T-helper 1 cell (primary cell): ENCODE results near the gene HIVEP3.
A peak's percentile ranks its signal among the peaks of the same experiment; 100 is the strongest.

ENCODE experiments used
- DNase-seq, 5 donors: peaks; one replicate each; pipeline ENCODE4 v3.0.0-alpha.2; 2012 to 2020

HIVEP3 gene

DNA sequence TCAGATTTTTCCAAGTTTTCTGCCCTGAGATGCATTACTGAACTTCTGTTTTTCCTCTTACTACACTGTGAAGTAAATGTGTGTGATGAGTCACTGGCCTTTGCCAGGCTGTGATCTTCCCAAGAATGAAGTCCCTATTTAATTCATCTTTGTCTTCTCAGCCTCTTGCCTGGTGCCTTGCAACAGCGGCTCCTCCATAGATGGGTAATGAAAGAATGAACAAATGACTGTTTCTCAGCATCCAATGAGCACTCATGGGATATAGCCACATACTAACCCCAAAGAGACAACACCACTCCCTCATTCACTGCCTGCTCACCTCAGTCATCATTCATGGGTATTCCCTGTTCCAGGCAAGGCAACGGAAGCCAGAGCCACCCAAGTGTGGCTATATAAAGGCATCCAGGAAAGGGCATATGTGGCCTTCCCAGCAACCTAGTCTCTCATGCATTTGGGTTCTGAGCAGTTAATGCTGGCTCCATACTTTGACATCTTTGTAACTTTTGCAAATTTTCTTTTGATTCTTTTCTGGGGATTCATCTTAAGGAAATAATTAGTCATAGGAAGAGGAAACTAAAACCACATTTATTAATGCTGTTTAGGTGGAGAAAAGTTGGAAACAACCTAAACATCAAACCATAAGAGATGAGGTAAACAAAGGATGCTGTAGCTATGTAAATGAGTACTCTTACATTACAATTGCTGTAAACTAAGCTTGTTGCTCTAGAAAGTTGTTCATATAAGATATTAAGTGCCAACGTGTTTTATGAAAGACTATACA lies 71.9 kb downstream of the HIVEP3 start:
- DNase-seq = no peak

DNA sequence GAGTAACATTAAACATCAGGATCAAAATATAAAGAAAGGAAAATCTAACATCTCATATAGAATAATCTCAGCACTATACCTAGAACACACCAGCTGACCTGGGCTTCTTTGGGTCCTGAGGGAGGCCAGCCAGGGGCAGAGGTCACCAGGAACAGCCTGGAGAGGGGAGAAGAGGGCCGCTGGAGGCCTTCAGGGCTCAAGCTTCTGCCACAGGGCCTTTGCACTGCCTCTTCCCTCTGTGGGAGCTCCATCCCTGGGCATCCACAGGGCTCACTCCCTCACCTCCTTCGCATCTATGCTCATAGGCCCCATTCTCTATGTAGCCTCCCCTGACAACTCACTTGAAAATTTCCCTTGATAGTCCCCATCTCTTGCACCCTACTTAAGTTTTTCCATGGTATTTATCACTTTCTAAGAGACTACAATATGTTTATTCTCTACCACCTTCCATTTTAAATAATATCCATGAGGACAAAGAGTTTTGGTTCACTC lies 73.9 kb downstream of the HIVEP3 start:
- no peak for DNase-seq

DNA sequence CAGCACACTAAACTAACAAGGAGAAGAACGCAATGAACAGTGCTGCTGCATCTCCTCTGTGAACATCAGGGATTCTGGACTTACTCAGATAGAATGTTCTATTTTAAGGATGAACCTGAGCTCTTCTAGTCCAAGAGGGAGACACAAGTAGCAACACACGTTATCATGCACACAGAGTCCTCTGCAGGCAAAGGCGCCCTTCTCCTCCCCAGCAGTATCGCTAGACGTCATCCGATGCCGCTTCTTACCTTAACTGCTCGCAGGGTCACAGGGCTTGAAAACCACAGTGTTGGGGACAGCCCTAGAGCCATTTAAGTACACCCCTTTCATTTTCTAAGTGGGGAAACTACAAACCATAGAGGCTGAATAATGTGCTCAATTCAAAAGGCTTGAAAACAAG lies 74.5 kb downstream of the HIVEP3 start:
- no peak for DNase-seq

DNA sequence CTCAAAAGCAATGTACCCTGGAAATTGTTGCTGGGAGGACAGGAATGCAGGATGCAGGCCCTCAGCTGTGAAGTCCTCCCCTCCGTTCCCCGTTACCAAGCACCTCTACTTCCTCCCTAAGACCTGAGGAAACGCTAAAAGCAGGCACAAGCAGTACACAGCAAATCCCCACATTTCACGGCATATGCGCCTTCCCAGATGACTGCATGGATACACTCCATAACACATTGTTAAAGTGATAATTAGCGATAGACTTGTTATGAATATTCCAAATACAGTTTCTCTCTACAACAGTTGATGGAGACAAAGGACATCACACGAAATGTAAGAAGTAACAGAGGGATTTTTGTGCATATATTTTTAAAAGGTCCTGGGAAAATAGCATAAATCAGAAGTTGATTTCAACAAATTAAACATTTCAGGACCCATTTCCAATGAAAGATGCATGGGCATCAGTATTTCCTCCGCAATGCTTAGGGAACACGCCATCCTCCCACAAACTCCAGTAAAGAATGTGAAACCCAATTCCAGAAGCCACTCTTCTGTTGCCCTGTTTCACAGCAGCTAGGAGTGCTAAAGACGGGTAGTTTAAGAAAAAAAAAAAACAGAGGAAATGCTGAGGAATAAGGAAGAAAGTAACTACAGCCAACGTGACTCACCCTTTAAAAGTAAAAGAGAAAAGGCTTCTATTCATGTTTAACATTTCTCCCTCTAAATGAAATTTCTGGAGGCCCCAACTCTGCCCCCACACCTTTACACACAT lies 75.5 kb downstream of the HIVEP3 start:
- no peak for DNase-seq

DNA sequence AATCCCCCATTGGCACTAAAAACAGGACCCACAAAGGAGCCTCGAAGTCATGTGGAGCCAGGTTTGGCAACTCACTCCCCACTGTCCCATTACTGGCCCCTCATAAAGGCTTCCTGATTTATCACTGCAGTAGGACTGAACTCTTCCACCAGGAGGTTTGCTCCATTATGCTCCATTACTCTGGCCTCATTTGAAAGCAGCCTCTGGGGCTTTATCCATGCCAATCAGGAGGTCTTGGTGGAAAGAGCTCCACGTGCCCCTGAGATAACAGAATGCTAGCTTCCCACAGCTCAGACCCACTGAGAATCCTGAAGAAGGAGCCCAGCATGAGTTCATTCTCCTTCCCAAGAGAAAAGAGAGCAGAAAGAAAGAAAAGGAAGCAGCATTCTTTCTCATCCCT lies 76.4 kb downstream of the HIVEP3 start:
- DNase-seq = no peak

DNA sequence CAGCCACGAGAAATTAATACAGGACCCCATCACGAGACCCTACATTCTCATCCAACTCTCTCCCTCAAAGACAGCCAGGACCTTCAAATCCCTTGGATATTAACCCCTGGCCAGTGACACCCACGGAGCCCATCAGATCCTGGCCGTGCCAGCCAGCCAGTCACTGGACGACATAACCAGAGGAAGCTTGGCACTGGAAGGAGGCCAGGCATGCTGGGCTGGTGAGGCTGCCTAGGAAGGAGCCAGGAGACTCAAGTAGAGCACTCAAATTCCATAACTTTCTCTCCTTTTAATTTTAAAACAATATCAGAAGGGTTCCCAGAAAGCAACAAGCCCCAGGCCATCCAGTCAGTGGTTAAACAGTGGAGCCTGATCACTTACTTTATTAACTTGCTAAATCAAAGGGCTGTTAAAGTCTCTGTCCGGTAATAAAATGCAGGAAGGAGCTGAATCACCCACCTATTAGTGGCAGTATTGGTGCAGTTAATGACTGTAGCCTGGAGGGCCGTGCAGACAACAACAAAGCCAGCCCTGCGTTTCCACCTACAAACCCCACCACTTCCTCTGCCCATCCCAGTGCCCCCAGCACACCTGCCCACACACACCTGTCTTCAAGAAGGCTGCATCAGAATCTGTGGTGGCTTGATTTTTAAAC lies 78.0 kb downstream of the HIVEP3 start:
- DNase-seq = no peak

DNA sequence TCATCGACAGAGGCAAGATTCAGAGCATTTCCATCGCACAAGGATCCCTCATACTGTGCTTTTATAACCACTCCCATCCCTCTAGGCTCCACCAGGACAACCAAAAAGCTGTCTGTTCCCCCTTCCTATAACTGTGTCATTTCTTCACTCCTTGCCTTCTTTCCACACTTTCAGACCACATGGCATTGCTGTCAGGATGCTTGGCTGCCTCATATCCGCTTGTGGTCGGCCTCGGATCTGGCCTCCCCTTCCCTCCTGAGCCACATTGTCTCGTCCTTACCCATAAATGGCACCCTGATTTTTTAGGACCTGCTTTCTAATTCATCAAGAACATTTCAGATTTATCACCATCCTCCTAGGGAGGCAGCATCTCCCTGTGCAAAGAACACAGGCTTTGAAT lies 80.5 kb downstream of the HIVEP3 start:
- no peak for DNase-seq

DNA sequence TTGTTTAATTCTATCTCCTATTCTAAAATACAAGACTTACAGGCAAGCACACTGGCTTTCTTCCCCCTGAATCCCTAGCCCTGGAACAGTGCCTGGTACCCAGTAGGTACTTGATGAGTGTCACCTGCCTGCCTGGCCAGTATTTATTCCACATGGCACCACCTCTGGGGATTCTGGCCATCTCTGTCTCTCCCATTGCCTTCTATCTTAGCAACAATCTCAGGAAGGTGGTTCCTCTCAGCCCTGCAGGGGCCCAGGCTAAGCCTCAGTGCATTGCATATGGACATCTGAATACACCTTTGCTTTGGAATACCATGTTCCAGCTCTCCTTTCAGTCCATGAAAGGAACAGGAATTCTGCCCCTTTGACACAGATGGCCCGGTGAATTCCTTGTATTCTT lies 81.0 kb downstream of the HIVEP3 start:
- no peak for DNase-seq

DNA sequence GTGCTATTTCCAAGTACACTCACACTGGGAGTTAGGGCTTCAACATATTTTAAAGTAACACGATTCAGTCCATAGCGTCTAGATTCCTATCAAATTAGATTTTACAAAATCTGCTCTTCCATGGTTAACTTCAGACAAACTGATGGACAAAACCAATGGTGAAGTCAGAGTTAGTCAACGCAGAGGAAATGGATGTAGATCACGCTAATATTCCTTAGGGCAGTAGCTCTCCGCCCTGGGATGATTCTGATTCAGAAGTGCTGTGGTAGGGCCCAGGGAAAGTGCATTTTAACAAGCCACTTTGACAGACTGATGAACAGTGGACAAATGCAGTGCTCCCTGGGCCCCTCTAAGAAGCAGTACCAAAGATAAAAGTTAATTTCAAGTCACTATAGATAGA lies 83.2 kb downstream of the HIVEP3 start:
- no peak for DNase-seq

DNA sequence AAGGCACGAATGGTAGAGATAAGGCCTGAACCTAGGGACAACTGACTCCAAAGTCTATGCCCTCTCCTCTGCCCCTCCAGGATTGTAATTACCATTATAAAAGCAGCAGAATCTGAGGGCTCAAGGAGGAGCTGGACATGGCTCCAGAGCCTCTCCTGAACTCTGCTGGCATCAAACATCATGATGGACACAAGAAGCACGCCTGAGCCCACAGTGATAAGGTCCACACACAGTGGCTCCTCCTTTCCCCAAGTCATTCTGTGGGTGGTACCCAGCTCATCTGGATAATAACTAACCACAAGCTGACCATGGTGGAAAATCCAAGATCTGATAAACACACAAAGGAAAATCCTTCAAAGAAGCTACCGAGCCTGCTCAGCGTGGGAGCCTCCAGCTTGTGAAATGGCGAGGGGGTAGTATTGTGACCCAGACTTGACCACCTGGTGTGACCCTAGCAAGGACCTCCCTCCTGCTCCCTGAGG lies 85.2 kb downstream of the HIVEP3 start:
- no peak for DNase-seq

DNA sequence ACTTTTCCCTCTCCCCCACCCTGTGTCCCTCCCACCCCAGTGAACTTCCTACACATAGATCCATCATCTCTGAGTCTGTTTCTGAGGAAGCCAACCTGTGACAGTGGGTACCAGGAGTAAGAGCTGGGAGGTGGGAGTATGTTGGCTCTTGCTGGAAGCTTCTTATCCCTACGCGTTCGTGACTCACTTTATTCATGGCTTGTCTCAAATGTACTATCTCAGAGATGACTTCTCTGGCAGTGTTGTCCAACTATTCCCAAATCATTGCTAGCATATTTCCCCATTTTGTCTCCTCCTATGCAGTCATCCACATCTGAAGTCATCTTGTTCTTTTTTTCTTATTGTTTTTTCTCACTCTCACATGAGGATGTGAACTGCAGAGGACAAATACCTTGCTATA lies 88.0 kb downstream of the HIVEP3 start:
- no peak for DNase-seq

DNA sequence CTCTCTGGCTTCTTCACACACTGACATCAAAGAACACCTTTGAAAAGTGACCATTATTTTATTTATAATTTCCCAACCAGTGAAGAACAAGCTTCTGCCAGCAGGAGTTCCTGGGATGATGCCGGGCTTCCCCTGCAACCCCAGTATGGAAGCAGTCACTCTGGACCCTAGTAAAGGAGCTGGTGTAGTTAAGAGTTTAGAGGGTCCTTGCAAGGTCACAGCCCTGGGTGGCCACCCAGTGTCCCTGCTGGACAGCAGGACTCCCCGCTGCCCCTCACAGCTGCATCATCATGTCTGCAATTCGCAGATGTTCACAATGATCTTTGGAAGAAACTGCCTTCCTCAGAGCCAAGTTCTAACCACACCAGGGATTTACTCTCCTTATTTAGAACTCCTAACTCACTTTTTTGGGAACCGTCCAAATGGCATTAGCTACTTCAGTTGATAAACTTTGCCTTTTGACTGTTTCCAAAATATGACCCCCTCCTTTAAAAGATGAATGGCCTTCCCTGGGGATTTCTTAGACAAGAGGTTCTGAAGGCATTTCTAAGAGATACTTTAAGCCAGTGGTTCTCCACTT lies 90.6 kb downstream of the HIVEP3 start:
- DNase-seq = no peak

DNA sequence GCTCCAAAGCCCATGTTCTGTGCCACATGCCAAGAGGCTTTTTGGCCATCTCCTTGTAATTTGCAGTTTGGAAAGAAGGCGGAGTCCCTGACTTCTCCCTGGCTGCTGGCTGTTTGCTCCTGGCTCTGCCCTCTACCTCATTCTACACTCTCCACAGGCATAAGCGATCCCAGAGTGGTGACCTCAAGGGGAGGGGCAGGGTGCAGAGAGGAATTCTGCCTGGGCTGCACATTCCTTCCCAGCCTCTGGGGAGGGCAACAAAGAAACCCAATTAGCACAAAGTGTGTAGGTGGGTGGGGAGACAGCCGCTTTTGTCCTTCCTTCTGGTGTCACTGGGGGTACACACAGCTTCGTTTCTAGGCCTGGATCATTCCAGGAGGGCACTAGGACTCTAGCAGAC lies 95.3 kb downstream of the HIVEP3 start:
- DNase-seq = no peak

DNA sequence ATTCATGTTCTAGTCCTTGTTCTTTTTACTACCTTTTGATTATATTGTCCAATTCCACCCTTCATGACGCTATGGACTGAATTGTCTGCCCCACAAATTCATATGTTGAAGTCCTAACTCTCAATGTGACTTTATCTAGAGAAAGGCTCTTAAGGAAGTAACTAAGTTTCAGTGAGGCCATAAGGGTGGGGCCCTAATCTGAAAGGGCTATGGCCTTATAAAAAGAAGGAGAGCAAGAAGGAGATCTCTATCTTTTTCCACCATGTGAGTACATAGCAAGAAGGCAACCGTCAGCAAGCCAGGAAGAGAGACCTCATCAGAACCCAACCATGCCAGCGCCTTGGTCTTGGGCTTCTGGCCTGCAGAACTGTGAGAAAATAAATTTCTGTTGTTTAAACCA lies 95.9 kb downstream of the HIVEP3 start:
- no peak for DNase-seq

DNA sequence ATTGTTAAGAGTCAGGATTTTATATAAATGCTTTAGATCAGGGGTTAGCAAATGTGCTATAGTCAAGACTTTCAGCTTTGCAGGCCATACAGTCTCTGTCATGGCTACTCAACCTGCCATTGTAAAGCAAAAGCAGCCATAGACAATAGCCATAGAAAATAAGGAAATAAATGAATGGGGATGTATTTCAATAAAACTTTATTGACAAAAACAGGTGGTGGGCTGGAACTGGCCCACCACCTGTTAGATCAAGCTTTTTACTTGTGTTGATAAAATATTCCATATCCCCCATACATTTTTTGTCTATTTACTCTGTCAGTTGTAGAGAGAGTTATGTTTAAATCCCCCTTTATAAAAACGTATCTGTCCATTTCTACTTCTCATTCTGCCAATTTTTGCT lies 98.9 kb downstream of the HIVEP3 start:
- DNase-seq = no peak

DNA sequence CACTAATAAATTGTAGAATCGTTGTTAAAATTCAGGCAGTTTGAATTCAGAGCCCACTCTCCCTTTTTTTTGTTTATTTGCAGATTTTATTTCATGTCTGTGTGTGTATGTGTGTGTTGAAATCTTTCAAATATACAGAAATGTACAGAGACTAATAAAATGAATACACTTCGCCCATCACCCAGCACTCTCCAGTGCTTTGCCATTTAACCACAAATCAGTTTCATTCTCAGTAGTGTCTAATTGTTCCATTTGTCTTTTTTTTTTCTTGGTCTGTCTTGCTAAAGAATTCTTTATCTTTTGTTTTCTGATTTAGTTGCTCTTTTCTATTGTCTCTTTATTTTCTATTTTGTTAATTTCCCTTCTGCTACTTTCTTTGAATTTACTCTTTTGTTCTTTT lies 99.7 kb downstream of the HIVEP3 start:
- DNase-seq = peak in 1 of 5 donors; percentile 11

DNA sequence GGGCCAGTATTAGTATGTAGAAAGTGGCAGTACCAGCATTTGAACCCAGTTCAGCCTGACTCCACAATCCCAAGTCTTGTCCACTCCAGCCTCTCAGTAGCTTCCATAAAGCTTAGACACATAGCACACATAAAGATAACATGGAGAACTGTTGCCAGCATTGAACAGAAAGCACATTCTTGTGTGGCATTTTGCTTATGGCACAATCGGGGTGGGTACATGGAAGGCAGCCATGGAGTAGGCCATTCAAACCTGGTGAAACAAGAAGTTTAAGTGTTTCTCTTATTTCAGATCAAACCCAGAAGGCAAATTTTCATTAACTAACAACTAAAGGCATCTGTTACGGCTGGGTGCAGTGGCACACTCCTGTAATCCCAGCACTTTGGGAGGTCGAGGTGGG lies 102.7 kb downstream of the HIVEP3 start:
- no peak for DNase-seq

DNA sequence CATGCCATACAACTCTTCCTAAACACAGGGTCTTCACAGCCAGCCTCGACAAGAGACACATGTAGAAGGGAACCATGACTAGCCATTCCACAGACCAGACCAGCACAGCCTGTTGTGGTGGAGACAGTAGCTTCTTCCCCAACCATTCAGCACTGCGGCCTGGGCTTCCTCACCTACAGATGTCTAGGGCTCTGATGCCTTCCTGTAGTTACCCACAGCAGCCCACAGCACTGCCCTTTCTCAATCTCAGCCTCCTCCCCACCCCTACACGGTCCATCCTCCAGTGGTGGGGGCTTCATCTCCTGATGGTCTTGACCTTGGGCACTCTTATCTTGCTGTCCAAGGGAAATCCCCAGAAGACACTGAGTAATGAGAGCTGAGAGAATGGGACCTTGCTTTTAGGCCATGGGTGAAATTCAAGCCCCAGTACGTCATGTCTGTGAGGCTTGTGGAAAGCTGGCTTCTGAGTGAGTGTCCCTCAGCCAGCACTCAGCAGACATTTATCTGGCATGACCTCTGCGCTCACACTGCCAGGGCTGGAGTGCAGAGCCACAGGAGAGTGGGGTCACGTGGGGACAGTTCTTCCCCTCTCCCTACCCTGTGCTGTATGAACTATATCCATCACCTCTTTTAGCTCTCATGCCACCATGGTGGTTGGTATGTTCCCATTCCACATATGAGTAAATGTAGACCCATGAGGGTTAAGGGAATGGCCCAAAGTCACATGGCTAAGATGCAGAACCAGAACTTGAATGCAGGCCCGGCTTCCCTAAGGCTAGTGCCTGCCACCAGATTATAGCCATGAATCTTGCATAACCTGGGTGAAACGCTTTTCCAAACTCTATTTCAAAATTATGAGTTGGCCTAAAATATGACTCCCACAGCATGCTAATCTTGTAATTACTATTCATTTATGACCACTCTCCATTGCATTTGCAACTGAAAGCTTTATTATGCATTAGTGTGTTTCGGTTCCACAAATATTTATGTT lies 104.7 kb downstream of the HIVEP3 start:
- DNase-seq = no peak

DNA sequence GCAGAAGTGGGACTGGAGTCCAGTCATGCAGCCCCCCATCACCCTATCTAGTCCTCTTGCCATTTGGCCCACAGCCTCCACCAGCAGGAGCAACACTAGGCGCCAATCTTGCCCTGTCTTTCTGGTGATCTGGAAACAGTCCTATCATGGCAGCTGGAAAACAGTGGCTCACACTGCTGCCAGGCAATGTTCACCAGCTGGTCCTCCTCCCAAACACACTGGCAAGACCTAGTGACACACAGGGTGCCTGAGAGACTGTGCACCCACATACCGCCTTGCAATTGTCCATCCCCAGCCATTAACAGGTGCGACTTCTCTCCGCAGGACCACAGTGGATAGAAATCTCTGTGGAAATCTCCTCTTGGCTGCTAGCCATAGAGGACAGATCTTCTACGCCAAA lies 105.5 kb downstream of the HIVEP3 start:
- no peak for DNase-seq

DNA sequence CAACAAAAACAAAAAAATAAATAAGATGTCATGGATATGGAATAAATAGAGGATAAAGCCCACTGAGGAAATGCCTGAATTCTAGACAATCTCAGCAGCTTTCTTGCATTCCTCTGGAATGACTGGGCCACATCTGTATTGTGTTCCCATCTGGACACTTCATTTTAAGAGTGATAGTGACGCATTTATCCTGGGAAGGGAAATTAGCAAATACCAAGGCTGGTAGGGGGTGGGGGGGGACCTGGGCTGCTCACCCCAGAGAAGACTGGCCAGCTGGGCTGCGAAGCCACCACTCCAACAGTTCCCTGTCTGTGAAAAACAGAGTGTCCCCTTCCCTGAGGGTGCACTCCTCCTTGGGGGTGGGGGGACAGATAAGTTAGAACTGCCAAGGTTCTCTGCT lies 106.3 kb downstream of the HIVEP3 start:
- DNase-seq = no peak

DNA sequence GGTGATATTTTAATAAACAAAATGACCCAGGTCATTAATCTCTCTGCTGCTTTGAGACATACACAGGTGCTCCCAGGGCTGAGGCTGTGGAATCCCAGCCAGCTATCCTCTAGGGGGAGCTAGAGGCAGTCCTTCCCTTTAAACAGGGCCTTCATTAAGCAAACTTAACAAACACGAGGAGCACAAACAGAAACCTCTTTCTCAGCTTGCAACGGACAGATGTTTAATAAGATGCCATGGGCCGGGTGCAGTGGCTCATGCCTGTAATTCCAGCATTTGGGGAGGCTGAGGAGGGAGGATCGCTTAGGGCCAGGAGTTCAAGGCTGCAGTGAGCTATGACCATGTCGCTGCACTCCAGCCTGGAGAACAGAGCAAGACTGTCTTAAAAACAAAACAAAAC lies 106.7 kb downstream of the HIVEP3 start:
- peak in 2 of 5 donors; percentile 33 to 70 for DNase-seq
